ENCODE data around the gene NAA80.

DNA sequence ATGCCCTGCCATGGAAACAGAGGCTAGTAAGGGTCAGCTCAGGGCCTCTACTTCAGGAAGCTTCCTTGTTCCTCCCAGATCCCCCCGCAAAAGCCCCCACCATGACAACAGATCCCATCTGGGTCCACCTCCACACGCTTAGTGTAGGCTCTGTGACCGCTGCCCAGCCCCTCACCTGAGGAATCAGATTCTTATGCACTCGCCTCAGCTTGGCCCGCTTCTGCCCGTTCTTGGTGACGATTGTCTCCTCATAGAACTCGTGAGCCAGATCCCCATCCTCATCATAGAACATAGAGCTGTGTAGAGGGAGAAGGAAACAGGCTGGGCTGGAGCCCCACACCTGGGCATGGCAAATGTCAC is 27.0 kb upstream of the NAA80 start:
- TF ChIP-seq, protein P1, sequence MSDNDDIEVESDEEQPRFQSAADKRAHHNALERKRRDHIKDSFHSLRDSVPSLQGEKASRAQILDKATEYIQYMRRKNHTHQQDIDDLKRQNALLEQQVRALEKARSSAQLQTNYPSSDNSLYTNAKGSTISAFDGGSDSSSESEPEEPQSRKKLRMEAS (IDR thresholded peaks at IDR 0.05; ENCODE audit: insufficient read depth, insufficient read length) = no peak
- TF ChIP-seq, protein P2, sequence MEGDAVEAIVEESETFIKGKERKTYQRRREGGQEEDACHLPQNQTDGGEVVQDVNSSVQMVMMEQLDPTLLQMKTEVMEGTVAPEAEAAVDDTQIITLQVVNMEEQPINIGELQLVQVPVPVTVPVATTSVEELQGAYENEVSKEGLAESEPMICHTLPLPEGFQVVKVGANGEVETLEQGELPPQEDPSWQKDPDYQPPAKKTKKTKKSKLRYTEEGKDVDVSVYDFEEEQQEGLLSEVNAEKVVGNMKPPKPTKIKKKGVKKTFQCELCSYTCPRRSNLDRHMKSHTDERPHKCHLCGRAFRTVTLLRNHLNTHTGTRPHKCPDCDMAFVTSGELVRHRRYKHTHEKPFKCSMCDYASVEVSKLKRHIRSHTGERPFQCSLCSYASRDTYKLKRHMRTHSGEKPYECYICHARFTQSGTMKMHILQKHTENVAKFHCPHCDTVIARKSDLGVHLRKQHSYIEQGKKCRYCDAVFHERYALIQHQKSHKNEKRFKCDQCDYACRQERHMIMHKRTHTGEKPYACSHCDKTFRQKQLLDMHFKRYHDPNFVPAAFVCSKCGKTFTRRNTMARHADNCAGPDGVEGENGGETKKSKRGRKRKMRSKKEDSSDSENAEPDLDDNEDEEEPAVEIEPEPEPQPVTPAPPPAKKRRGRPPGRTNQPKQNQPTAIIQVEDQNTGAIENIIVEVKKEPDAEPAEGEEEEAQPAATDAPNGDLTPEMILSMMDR (IDR thresholded peaks at IDR 0.05; ENCODE audit: extremely low read depth in 1 of 2, insufficient read depth in 1 of 2, low read depth in 1 of 2, low read length in 2 of 2) = no peak
- TF ChIP-seq POLR2A (IDR thresholded peaks at IDR 0.05; ENCODE audit: low read depth, low read length) (no peak), MYC (IDR thresholded peaks at IDR 0.05; ENCODE audit: low read depth, low read length) (no peak), EZH2 (IDR thresholded peaks at IDR 0.05; ENCODE audit: borderline replicate concordance, low read depth, low read length, severe bottlenecking) (no peak), POLR2AphosphoS5 (IDR thresholded peaks at IDR 0.05; ENCODE audit: insufficient read depth, low read depth, low read length) (no peak), JUN (IDR thresholded peaks at IDR 0.05; ENCODE audit: borderline replicate concordance, insufficient read depth, insufficient read length, low read depth) (no peak), FOS (IDR thresholded peaks at IDR 0.05; ENCODE audit: borderline replicate concordance, insufficient read depth, low read length) (no peak)

Measured in endothelial cell of umbilical vein (primary cell).